GM23338 (cell line): ENCODE data around the gene TMEM234. TPM values are rescaled to one million over a fixed set of nuclear protein-coding genes. Genes with fewer than 3 reads are reported as not detected.
"Not testable (repeated sequence)": the region's sequence is repeated elsewhere in the genome, so short reads cannot be mapped to it uniquely, and the experiment has no call there.

Source experiments
- ATAC-seq: fragments of 200-7000 bp; cut with Tn5 transposase; 3 replicates; pipeline ENCODE4 v1.9.1; 2020
- DNase-seq: peaks from one replicate; pipeline ENCODE4 v3.0.0-alpha.2; 2015; ENCODE audit warnings: low spot score
- H2AFZ ChIP-seq: fragments of 200-600 bp; sonication (generic); 2 replicates; pipeline ENCODE4 v1.8.0; 2016; ENCODE audit warnings: antibody characterized with exemption, mild to moderate bottlenecking, moderate library complexity
- H3F3A ChIP-seq: fragments of 200-600 bp; sonication (generic); replicated peaks from 2 replicates; pipeline ENCODE4 v1.8.0; 2017; ENCODE audit warnings: antibody characterized with exemption, mixed run types, low read depth
- H3K27ac ChIP-seq: fragments of 200-600 bp; sonication (generic); 2 replicates; pipeline ENCODE4 v1.6.1; 2016; ENCODE audit warnings: low read depth
- H3K27me3 ChIP-seq: fragments of 200-600 bp; sonication (generic); 2 replicates; pipeline ENCODE4 v1.8.0; 2016; ENCODE audit warnings: mild to moderate bottlenecking, mixed run types, moderate library complexity; ENCODE audit not compliant: insufficient read depth
- H3K36me3 ChIP-seq: fragments of 200-600 bp; sonication (generic); 2 replicates; pipeline ENCODE4 v1.8.0; 2016; ENCODE audit warnings: mild to moderate bottlenecking; ENCODE audit not compliant: insufficient read depth
- H3K4me1 ChIP-seq: fragments of 200-600 bp; sonication (generic); 2 replicates; pipeline ENCODE4 v1.8.0; 2016; ENCODE audit warnings: mild to moderate bottlenecking, moderate library complexity; ENCODE audit not compliant: insufficient read depth
- H3K4me2 ChIP-seq: fragments of 200-600 bp; sonication (generic); 2 replicates; pipeline ENCODE4 v1.7.1; 2017; ENCODE audit warnings: mixed run types
- H3K4me3 ChIP-seq: fragments of 200-600 bp; sonication (generic); 2 replicates; pipeline ENCODE4 v1.6.1; 2016; ENCODE audit warnings: mixed run types
- H3K79me2 ChIP-seq: fragments of 200-600 bp; sonication (generic); replicated peaks from 2 replicates; pipeline ENCODE4 v1.8.0; 2017; ENCODE audit warnings: mild to moderate bottlenecking; ENCODE audit not compliant: insufficient read depth
- H3K9me2 ChIP-seq: fragments of 200-600 bp; sonication (generic); 2 replicates; pipeline ENCODE4 v1.8.0; 2017; ENCODE audit not compliant: insufficient read depth
- H4K20me1 ChIP-seq: fragments of 200-600 bp; sonication (generic); replicated peaks from 2 replicates; pipeline ENCODE4 v1.8.0; 2017; ENCODE audit warnings: mild to moderate bottlenecking; ENCODE audit not compliant: insufficient read depth
- H3K27ac Mint-ChIP-seq: 2 replicates; pipeline ENCODE4 v1.8.0; 2020; ENCODE audit warnings: inconsistent platforms, mild to moderate bottlenecking, moderate library complexity, mixed read lengths
- H3K27me3 Mint-ChIP-seq: 3 replicates; pipeline ENCODE4 v1.8.0; 2022; ENCODE audit warnings: low read depth, mild to moderate bottlenecking, moderate library complexity, mixed read lengths, inconsistent platforms; ENCODE audit not compliant: insufficient read depth, poor library complexity
- H3K36me3 Mint-ChIP-seq: 3 replicates; pipeline ENCODE4 v1.8.0; 2021; ENCODE audit warnings: low read depth, mild to moderate bottlenecking, inconsistent platforms, moderate library complexity, mixed read lengths
- H3K4me1 Mint-ChIP-seq: 3 replicates; pipeline ENCODE4 v1.8.0; 2020; ENCODE audit warnings: mild to moderate bottlenecking, inconsistent platforms, mixed read lengths
- H3K4me3 Mint-ChIP-seq: 3 replicates; pipeline ENCODE4 v1.8.0; 2021; ENCODE audit warnings: moderate library complexity, mild to moderate bottlenecking, inconsistent platforms, mixed read lengths
- H3K9me3 Mint-ChIP-seq: 3 replicates; pipeline ENCODE4 v1.8.0; 2020; ENCODE audit warnings: moderate library complexity, mild to moderate bottlenecking, inconsistent platforms, mixed read lengths
- EZH2 ChIP-seq: fragments of 200-600 bp; sonication (generic); IDR thresholded peaks from one replicate; pipeline ENCODE4 v1.8.0; 2017; ENCODE audit warnings: antibody characterized with exemption, mild to moderate bottlenecking, low read depth; ENCODE audit not compliant: unreplicated experiment
- JUNB ChIP-seq: IDR thresholded peaks from one replicate; pipeline ENCODE4 v1.6.1; 2016; ENCODE audit warnings: antibody characterized with exemption; ENCODE audit not compliant: unreplicated experiment
- NANOG ChIP-seq: IDR thresholded peaks from 2 replicates; pipeline ENCODE4 v1.6.1; 2016; ENCODE audit warnings: antibody characterized with exemption, borderline replicate concordance
- STAT1 ChIP-seq: IDR thresholded peaks from one replicate; pipeline ENCODE4 v1.6.1; 2016; ENCODE audit warnings: antibody characterized with exemption; ENCODE audit not compliant: unreplicated experiment
- ZNF331 ChIP-seq: fragments of 250-450 bp; sonication (Bioruptor Pico); IDR thresholded peaks from 2 replicates; pipeline ENCODE4 v1.5.0; 2020; ENCODE audit warnings: low read depth, mild to moderate bottlenecking, moderate library complexity
- polyA plus RNA-seq: library from polyadenylated mRNA; unstranded; fragments of >200 nt; fragmentation: Nextera tagmentation; extraction: Ambion mirVana; gene quantifications from 2 replicates; pipeline ENCODE4 v1.2.1, GENCODE V29; 2016
- total RNA-seq: library from RNA; depleted of rRNA; stranded (reverse); fragments of >200 nt; shearing (Covaris generic); gene quantifications from 2 replicates; pipeline ENCODE4 v1.2.3, GENCODE V29; 2014
- TF ChIP-seq, protein P1 (sequence below): fragments of 250-450 bp; sonication (Bioruptor Pico); IDR thresholded peaks from 2 replicates; pipeline ENCODE4 v1.5.0; 2020; ENCODE audit warnings: mild to moderate bottlenecking, moderate library complexity

Gene TMEM234
- total and polyA plus RNA-seq, 2 experiments from 2014 or later = 4.7 to 8.2 TPM

DNA sequence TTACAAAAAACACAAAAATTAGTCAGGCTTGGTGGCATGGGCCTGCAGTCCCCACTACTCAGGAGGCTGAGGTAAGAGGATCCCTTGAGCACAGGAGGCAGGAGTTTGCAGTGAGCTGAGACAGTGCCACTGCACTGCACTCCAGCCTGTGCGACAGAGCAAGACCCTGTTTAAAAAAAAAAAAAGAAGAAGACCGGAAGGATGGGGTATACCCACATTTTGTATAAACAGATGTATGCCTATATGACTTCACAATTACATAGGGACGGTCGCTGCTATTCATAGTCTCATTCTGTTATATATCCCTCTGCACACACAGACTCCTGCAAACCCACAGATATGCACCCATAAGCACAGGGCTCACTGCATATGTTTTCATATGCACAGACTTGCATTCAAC lies 41.6 kb upstream of the TMEM234 start (continued):
- TF ChIP-seq, protein P1, sequence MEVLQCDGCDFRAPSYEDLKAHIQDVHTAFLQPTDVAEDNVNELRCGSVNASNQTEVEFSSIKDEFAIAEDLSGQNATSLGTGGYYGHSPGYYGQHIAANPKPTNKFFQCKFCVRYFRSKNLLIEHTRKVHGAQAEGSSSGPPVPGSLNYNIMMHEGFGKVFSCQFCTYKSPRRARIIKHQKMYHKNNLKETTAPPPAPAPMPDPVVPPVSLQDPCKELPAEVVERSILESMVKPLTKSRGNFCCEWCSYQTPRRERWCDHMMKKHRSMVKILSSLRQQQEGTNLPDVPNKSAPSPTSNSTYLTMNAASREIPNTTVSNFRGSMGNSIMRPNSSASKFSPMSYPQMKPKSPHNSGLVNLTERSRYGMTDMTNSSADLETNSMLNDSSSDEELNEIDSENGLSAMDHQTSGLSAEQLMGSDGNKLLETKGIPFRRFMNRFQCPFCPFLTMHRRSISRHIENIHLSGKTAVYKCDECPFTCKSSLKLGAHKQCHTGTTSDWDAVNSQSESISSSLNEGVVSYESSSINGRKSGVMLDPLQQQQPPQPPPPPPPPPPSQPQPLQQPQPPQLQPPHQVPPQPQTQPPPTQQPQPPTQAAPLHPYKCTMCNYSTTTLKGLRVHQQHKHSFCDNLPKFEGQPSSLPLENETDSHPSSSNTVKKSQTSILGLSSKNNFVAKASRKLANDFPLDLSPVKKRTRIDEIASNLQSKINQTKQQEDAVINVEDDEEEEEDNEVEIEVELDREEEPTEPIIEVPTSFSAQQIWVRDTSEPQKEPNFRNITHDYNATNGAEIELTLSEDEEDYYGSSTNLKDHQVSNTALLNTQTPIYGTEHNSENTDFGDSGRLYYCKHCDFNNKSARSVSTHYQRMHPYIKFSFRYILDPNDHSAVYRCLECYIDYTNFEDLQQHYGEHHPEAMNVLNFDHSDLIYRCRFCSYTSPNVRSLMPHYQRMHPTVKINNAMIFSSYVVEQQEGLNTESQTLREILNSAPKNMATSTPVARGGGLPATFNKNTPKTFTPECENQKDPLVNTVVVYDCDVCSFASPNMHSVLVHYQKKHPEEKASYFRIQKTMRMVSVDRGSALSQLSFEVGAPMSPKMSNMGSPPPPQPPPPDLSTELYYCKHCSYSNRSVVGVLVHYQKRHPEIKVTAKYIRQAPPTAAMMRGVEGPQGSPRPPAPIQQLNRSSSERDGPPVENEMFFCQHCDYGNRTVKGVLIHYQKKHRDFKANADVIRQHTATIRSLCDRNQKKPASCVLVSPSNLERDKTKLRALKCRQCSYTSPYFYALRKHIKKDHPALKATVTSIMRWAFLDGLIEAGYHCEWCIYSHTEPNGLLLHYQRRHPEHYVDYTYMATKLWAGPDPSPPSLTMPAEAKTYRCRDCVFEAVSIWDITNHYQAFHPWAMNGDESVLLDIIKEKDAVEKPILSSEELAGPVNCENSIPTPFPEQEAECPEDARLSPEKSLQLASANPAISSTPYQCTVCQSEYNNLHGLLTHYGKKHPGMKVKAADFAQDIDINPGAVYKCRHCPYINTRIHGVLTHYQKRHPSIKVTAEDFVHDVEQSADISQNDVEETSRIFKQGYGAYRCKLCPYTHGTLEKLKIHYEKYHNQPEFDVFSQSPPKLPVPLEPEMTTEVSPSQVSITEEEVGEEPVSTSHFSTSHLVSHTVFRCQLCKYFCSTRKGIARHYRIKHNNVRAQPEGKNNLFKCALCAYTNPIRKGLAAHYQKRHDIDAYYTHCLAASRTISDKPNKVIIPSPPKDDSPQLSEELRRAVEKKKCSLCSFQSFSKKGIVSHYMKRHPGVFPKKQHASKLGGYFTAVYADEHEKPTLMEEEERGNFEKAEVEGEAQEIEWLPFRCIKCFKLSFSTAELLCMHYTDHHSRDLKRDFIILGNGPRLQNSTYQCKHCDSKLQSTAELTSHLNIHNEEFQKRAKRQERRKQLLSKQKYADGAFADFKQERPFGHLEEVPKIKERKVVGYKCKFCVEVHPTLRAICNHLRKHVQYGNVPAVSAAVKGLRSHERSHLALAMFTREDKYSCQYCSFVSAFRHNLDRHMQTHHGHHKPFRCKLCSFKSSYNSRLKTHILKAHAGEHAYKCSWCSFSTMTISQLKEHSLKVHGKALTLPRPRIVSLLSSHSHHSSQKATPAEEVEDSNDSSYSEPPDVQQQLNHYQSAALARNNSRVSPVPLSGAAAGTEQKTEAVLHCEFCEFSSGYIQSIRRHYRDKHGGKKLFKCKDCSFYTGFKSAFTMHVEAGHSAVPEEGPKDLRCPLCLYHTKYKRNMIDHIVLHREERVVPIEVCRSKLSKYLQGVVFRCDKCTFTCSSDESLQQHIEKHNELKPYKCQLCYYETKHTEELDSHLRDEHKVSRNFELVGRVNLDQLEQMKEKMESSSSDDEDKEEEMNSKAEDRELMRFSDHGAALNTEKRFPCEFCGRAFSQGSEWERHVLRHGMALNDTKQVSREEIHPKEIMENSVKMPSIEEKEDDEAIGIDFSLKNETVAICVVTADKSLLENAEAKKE (CRISPR knock-in tag) = no peak

DNA sequence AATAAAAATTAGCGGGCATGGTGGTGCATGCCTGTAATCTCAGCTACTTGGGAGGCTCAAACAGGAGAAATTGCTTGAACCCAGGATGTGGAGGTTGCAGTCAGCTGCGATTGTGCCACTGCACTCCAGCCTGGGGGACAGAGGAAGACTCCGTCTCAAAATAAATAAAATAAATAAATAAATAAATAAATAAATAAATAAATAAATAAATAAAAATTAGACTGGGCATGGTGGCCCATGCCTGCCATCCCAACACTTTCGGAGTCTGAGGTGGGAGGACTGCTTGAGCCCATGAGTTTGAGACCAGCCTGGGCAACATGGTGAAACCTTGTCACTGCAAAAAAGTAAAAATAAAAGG lies 41.1 kb upstream of the TMEM234 start:
- not testable (repeated sequence) for H3F3A ChIP-seq, H3K79me2 ChIP-seq, H3K27ac ChIP-seq, H3K4me2 ChIP-seq, H3K4me3 Mint-ChIP-seq, H4K20me1 ChIP-seq, ATAC-seq, H3K27me3 Mint-ChIP-seq, H3K4me3 ChIP-seq, H3K36me3 Mint-ChIP-seq, H3K9me2 ChIP-seq, H3K9me3 Mint-ChIP-seq, H3K27me3 ChIP-seq, H3K36me3 ChIP-seq, H3K27ac Mint-ChIP-seq, H3K4me1 ChIP-seq, DNase-seq
- peak overlapping the region; percentile 59; the same call in 1 of the 2 replicates for H2AFZ ChIP-seq
- H3K4me1 Mint-ChIP-seq = peaks cover 13% of the 10 kb centered on the region

DNA sequence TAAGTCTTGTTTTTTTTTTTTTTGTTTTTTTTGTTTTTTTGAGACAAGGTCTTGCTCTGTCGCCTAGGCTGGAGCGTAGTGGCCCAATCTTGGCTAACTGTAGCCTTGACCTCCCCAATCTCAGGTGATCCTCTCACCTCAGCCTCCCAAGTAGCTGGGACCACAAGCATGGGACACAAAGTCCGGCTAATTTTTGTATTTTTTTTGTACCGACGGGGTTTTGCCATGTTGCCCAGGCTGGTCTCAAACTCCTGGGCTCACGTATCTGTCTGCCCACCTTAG lies 35.0 kb upstream of the TMEM234 start:
- Mint-ChIP-seq H3K27me3 (peaks cover 3% of the 10 kb centered on the region), H3K9me3 (no peaks in the 10 kb centered on the region), H3K4me1 (peaks cover 4% of the 10 kb centered on the region; the same call in 2 of the 3 replicates), H3K36me3 (no peaks in the 10 kb centered on the region), H3K4me3 (no peak overlapping the region), H3K27ac (no peak overlapping the region)
- H3K4me1 ChIP-seq = no peaks in the 10 kb centered on the region
- 0 out of 2 replicates have a peak, but pooled peaks cover 3% of the 10 kb centered on the region for H4K20me1 ChIP-seq
- no peaks in the 10 kb centered on the region for H3K79me2 ChIP-seq
- no peak overlapping the region for H3K4me3 ChIP-seq
- 0 out of 2 replicates have a peak, but pooled peaks cover 2% of the 10 kb centered on the region for H3F3A ChIP-seq
- no peaks in the 10 kb centered on the region for H3K9me2 ChIP-seq
- no peaks in the 10 kb centered on the region for H3K36me3 ChIP-seq
- no peak overlapping the region for H3K27ac ChIP-seq
- H3K27me3 ChIP-seq = no peaks in the 10 kb centered on the region
- ATAC-seq = no peak
- peak overlapping the region; percentile 66; the same call in 1 of the 2 replicates for H2AFZ ChIP-seq
- DNase-seq = no peak
- no peak overlapping the region for H3K4me2 ChIP-seq
- TF ChIP-seq ZNF331 (CRISPR knock-in tag) = no peak
- TF ChIP-seq STAT1 = no peak
- TF ChIP-seq, protein P1 (CRISPR knock-in tag) = no peak
- TF ChIP-seq JUNB = no peak
- no peak for TF ChIP-seq EZH2
- no peak for TF ChIP-seq NANOG
